ENCODE measurements around the gene VAMP4. TPM values are rescaled to one million over a fixed set of nuclear protein-coding genes. Genes with fewer than 3 reads are reported as not detected.

The VAMP4 gene
- total RNA-seq, 3 donors from 2014 or later, result 9.3 to 15.0 (median 11.1) TPM

- no peaks in the 10 kb centered on the region for H3K36me3 ChIP-seq (ENCODE audit: low read depth)
- no peaks in the 10 kb centered on the region for H3K4me1 ChIP-seq (ENCODE audit: low read depth)
- no peak overlapping the region for H3K4me3 ChIP-seq
- TF ChIP-seq, protein P1, sequence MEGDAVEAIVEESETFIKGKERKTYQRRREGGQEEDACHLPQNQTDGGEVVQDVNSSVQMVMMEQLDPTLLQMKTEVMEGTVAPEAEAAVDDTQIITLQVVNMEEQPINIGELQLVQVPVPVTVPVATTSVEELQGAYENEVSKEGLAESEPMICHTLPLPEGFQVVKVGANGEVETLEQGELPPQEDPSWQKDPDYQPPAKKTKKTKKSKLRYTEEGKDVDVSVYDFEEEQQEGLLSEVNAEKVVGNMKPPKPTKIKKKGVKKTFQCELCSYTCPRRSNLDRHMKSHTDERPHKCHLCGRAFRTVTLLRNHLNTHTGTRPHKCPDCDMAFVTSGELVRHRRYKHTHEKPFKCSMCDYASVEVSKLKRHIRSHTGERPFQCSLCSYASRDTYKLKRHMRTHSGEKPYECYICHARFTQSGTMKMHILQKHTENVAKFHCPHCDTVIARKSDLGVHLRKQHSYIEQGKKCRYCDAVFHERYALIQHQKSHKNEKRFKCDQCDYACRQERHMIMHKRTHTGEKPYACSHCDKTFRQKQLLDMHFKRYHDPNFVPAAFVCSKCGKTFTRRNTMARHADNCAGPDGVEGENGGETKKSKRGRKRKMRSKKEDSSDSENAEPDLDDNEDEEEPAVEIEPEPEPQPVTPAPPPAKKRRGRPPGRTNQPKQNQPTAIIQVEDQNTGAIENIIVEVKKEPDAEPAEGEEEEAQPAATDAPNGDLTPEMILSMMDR (IDR thresholded peaks at IDR 0.05), result peak; percentile 20
- no peaks in the 10 kb centered on the region for H3K9me3 ChIP-seq
- DNase-seq, result peak; percentile 62 to 71 (median 63)
- peak; percentile 62 for ATAC-seq
- intact Hi-C loops (cut with DNase I, micrococcal nuclease), result loop anchor here in 1 of 2 donors (10.0 kb wide), 1 partner anchor 60 kb away; no protein-coding TSS in a partner anchor
These were observed 86.7 kb downstream of the VAMP4 start for GRCh38 chr1:171654942-171655745.

DNA sequence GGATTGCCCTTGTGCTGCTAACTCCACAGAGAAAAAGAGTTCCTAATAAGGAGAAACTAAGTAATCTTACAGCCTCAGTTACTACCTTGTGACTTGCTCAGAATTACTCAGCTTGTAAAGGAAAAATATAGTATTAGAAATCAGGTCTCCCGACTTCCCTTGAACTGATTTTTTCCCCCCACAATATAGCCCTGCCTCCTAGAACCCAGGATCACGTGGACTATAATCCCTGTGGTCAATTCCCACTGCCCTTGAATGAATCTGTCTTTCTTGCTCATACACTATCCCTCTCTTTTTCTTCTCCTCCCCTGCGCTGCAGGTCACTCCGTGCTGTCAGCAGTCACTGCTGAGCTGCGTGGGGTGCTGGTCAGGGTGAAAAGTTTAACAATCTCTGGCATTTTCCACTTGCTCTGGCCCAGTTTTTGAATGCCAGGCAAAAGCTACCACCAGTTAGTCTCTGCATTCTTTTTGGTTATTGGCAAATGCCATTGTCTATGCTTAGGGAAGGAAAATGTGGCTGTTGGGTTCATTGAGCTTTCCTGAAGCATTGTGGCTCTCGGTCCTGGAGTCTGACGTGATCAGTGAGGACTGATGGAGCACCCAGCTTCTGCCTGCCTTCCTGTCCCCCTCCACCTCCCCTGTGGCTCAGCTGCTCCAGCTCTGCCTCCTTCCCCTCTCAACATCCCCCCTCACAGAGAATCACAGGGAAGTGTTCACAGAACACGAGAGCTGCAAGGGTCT, 87.5 kb downstream of the VAMP4 start:
- intact Hi-C loops (cut with DNase I, micrococcal nuclease), result loop anchor here in 1 of 2 donors (10.0 kb wide), 1 partner anchor 60 kb away; no protein-coding TSS in a partner anchor
- no peaks in the 10 kb centered on the region for H3K36me3 ChIP-seq (ENCODE audit: low read depth)
- TF ChIP-seq, protein P1 (IDR thresholded peaks at IDR 0.05), result no peak
- H3K4me1 ChIP-seq (ENCODE audit: low read depth), result no peaks in the 10 kb centered on the region
- H3K9me3 ChIP-seq, result no peaks in the 10 kb centered on the region
- DNase-seq (no peak), ATAC-seq (no peak)
- H3K4me3 ChIP-seq, result no peak overlapping the region

GRCh38 chr1:171653796-171654195, 88.1 kb downstream of the VAMP4 start:
- DNase-seq, result no peak
- Histone ChIP-seq H3K9me3 (no peaks in the 10 kb centered on the region), H3K4me3 (no peak overlapping the region), H3K4me1 (ENCODE audit: low read depth) (no peaks in the 10 kb centered on the region), H3K36me3 (ENCODE audit: low read depth) (no peaks in the 10 kb centered on the region)
- ATAC-seq, result no peak
- intact Hi-C loops (cut with DNase I, micrococcal nuclease), result loop anchor here in 1 of 2 donors (10.0 kb wide), 1 partner anchor 61 kb away; no protein-coding TSS in a partner anchor
- TF ChIP-seq, protein P1 (IDR thresholded peaks at IDR 0.05), result no peak

DNA sequence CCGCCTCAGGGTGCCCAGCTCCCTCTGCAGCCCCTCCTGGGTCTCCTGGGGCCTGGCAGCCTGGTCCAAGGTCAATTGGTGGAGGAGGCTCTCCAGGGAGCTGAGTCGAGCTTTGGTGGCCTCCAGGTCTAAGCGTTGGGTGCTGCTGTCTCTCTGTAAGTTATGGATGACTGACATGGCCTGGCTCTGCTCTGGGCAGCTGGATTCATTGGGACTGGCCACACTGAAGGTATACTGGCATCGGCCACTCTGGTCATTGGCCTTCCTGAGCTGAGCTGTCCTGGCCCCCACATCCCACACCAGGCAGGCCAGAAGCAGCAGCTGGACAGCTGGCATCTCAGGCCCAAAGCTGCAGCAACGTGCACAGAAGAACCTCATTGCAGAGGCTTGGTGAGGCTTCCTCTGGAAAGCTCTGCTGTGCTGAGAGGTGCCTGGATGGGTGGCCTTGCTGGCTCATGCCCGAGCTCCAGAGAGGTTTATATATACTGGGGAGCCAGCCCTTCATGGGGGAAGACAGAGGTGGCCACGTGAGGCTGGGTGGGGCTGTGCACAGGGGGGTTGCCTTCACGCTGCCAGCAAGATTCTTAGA, 89.5 kb downstream of the VAMP4 start, which contains the start of gene MYOC:
MYOC (minus strand) TSS at position 455 of the 589 bp plus-strand sequence; CDS start at position 378, 77 bp downstream.
- no peaks in the 10 kb centered on the region for H3K9me3 ChIP-seq
- TF ChIP-seq, protein P1 (IDR thresholded peaks at IDR 0.05), result no peak
- no peak for DNase-seq
- H3K4me1 ChIP-seq (ENCODE audit: low read depth), result no peaks in the 10 kb centered on the region
- no peak for ATAC-seq
- intact Hi-C loops (cut with DNase I, micrococcal nuclease), result loop anchor here in 1 of 2 donors (10.0 kb wide), 1 partner anchor 62 kb away; no protein-coding TSS in a partner anchor
- H3K4me3 ChIP-seq, result no peak within 1 kb of the TSS
- H3K36me3 ChIP-seq (ENCODE audit: low read depth), result no peaks in the 10 kb centered on the region

Other genes with a start within 250 kb of the VAMP4 start
- gene MYOCOS, start 119.8 kb downstream of the VAMP4 start, total RNA-seq, result not detected
- 1 to 10 TPM in 1 of 3 donors, under 1 TPM in 2; 0.75 to 3.8 (median 0.75) TPM for gene MYOC, start 89.4 kb downstream of the VAMP4 start, total RNA-seq
- gene METTL13, start 39.6 kb upstream of the VAMP4 start, total RNA-seq, result 10 to 100 TPM; 25.4 to 28.0 (median 25.9) TPM
- gene DNM3, start 99.4 kb upstream of the VAMP4 start, total RNA-seq, result 1 to 10 TPM; 1.4 to 6.4 (median 2.1) TPM

Data from mucosa of descending colon (tissue), 3 donors.